GM10266 (cell line): Measurements from ENCODE around the gene MBP.

ENCODE experiments used
- DNase-seq: peaks from one replicate; pipeline ENCODE4 v3.0.0; 2012; ENCODE audit errors: extremely low spot score
- CTCF ChIP-seq: IDR thresholded peaks from 2 replicates; pipeline ENCODE4 v1.5.1; 2012; ENCODE audit warnings: mild to moderate bottlenecking, low read depth; ENCODE audit not compliant: control insufficient read depth, insufficient read depth; ENCODE audit errors: missing control alignments

MBP gene

GRCh38 chr18:77144451-77145118 is 12.0 kb upstream of the MBP start:
- TF ChIP-seq CTCF: no peak
- no peak for DNase-seq

- no peak for DNase-seq
- no peak for TF ChIP-seq CTCF
Measured at GRCh38 chr18:77144046-77144445, 11.5 kb upstream of the MBP start.

DNA sequence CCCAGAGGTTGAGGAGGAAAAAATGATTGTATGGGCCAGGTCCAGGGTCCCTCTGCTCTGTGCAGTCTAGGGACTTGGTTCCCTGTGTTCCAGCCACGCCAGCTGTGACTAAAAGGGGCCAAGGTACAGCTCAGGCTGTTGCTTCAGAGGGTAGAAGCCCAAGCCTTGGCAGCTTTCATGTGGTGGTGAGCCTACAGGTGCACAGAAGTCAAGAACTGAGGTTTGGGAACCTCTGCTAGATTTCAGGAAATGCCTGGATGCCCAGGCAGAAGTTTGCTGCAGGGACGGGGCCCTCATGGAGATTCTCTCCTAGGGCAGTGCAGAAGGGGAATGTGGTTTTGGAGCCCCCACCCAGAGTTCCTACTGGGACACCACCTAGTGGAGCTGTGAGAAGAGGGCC is 10.6 kb upstream of the MBP start:
- TF ChIP-seq CTCF: no peak
- no peak for DNase-seq

- no peak for DNase-seq
- TF ChIP-seq CTCF: no peak
Measured at GRCh38 chr18:77141401-77142118, 9.0 kb upstream of the MBP start.

DNA sequence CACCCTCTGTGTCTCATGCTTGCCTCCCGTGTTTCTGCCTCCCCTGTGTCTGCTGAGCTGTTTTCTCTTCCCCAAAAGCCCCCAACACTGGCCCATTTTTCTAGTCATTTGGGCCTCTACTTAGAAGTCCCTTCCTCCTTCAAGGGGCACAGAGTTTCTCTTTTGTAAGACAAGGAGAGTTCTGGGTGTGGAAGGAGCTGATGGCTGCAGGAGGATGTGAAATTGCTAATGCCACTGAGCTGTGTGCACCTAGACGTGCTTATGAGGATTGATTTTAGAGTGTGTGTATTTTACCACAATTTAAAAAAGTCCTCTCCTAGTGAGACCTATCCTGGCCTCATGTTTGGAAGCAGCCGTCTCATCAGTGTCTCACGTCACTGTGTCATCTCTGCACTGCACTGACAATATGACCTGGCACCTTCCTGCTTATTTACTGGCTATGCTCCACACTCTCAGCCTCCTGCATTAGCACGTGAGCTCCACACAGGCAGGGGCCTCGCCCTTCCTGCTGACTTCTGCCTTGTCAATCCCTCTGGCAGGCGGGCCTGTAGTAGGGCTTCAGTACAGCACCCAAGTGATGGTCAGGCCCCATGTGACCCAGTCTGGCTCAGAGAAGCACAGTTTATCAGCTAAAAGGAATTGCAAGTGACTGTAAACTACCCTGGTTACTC is 8.0 kb upstream of the MBP start:
- DNase-seq: no peak
- TF ChIP-seq CTCF: no peak

- no peak for TF ChIP-seq CTCF
- no peak for DNase-seq
Measured at GRCh38 chr18:77140030-77140429, 7.4 kb upstream of the MBP start.

DNA sequence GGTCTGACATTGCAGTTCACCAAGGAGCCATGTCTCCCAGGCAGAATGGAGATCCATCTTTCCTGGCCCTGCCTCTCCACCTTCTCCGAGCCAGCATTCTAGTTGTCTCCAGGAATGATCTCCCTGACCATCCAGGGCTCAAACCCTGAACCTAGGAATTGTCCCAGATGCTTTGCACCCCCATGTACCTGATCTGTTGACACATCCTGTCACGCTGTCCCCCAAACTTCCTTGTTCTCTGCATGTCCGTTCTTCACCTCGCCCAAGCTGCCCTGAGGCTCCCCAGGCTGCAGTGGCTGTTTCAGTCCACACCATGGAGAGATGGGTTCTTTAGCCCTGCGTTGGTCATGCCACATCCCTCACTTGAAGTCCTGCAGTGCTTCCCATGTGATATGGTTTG is 7.0 kb upstream of the MBP start:
- TF ChIP-seq CTCF: no peak

More for the DNA sequence above, 7.0 kb upstream of the MBP start:
- DNase-seq: no peak
